Esophagus (tissue), 2 donors: ENCODE results near the gene ZC2HC1C. TPM values are rescaled to one million over a fixed set of nuclear protein-coding genes. Genes with fewer than 3 reads are reported as not detected.

Source experiments
- H3K27ac ChIP-seq, 2 donors: one replicate each; pipeline ENCODE4 v1.5.1; 2013; ENCODE audit warnings: low read depth in 2 of 2, mild to moderate bottlenecking in 2 of 2, inconsistent platforms in 1 of 2, low read length in 1 of 2, moderate library complexity in 1 of 2
- H3K27me3 ChIP-seq, 2 donors: one replicate each; pipeline ENCODE4 v1.6.1; 2013; ENCODE audit warnings: low read length in 2 of 2, control low read depth in 1 of 2, mild to moderate bottlenecking in 1 of 2; ENCODE audit not compliant: insufficient read depth in 2 of 2, control insufficient read depth in 1 of 2
- H3K36me3 ChIP-seq, 2 donors: one replicate each; pipeline ENCODE4 v1.6.1; 2013; ENCODE audit warnings: low read length in 1 of 2; ENCODE audit not compliant: control insufficient read depth in 2 of 2, insufficient read depth in 2 of 2
- H3K4me1 ChIP-seq, 2 donors: one replicate each; pipeline ENCODE4 v1.6.1; 2013; ENCODE audit warnings: low read length in 1 of 2; ENCODE audit not compliant: control insufficient read depth in 2 of 2, insufficient read depth in 2 of 2
- H3K4me3 ChIP-seq, 2 donors: one replicate each; pipeline ENCODE4 v1.5.1; 2013; ENCODE audit warnings: low read length in 2 of 2, mild to moderate bottlenecking in 2 of 2, low read depth in 1 of 2, moderate library complexity in 1 of 2
- H3K9me3 ChIP-seq, 2 donors: one replicate each; pipeline ENCODE4 v1.6.1; 2013; ENCODE audit warnings: mild to moderate bottlenecking in 2 of 2, low read depth in 1 of 2, low read length in 1 of 2, moderate library complexity in 1 of 2; ENCODE audit not compliant: control insufficient read depth in 2 of 2, insufficient read depth in 1 of 2
- WGBS, 2 donors: extraction: QIAGEN DNeasy Blood & Tissue Kit; methylation state at CpG; one replicate each; pipeline ENCODE4 v1.1.7; 2013; 5-methylcytosine and 5-hydroxymethylcytosine counted together
- polyA plus RNA-seq, 2 donors: library from polyadenylated mRNA; stranded (reverse); fragments of 200-250 nt; gene quantifications; one replicate each; pipeline ENCODE4 v1.2.3, GENCODE V29; 2013
- donor health status: healthy with polysubstance abuse.
- donor health status: Bipolar disorder and iron deficiency.

ZC2HC1C gene
- polyA plus RNA-seq, 2 donors: 0.88 to 3.3 TPM

GRCh38 chr14:75083271-75083670 is 13.8 kb downstream of the ZC2HC1C start:
- Histone ChIP-seq H3K27ac (no peak overlapping the region), H3K27me3 (no peaks in the 10 kb centered on the region), H3K36me3 (peaks cover 9 to 13% of the 10 kb centered on the region in 2 donors), H3K9me3 (no peaks in the 10 kb centered on the region), H3K4me1 (no peaks in the 10 kb centered on the region), H3K4me3 (no peak overlapping the region)
- WGBS, 2 donors: 52 to 83% methylated on average over 1 of the region's 1 CpG

- WGBS, 2 donors: 39 to 40% methylated on average over 5 of the region's 5 CpGs
- peaks cover 10 to 13% of the 10 kb centered on the region in 2 donors for H3K36me3 ChIP-seq
Observed at GRCh38 chr14:75084513-75084912, 15.1 kb downstream of the ZC2HC1C start.

GRCh38 chr14:75088153-75088552 is 18.7 kb downstream of the ZC2HC1C start:
- WGBS, 2 donors: 77 to 78% methylated on average over 2 of the region's 2 CpGs
- Histone ChIP-seq H3K27me3 (no peaks in the 10 kb centered on the region), H3K27ac (no peak overlapping the region), H3K4me3 (no peak overlapping the region), H3K4me1 (no peaks in the 10 kb centered on the region), H3K36me3 (peaks cover 10 to 15% of the 10 kb centered on the region in 2 donors), H3K9me3 (no peaks in the 10 kb centered on the region)

More at GRCh38 chr14:75084513-75084912, 15.1 kb downstream of the ZC2HC1C start:
- Histone ChIP-seq H3K4me3 (no peak overlapping the region), H3K27ac (no peak overlapping the region), H3K27me3 (no peaks in the 10 kb centered on the region), H3K9me3 (no peaks in the 10 kb centered on the region), H3K4me1 (no peaks in the 10 kb centered on the region)

GRCh38 chr14:75088566-75089373 is 19.3 kb downstream of the ZC2HC1C start:
- H3K4me3 ChIP-seq: no peak overlapping the region
- H3K27ac ChIP-seq: no peak overlapping the region
- 64 to 66% methylated on average over 7 of the region's 7 CpGs for WGBS, 2 donors
- H3K36me3 ChIP-seq: peaks cover 10 to 14% of the 10 kb centered on the region in 2 donors
- H3K9me3 ChIP-seq: no peaks in the 10 kb centered on the region
- H3K27me3 ChIP-seq: no peaks in the 10 kb centered on the region
- no peaks in the 10 kb centered on the region for H3K4me1 ChIP-seq

GRCh38 chr14:75090353-75090752 is 20.9 kb downstream of the ZC2HC1C start:
- no peaks in the 10 kb centered on the region for H3K9me3 ChIP-seq
- no peaks in the 10 kb centered on the region for H3K4me1 ChIP-seq
- no peaks in the 10 kb centered on the region for H3K27me3 ChIP-seq
- WGBS, 2 donors: 89 to 91% methylated on average over 3 of the region's 3 CpGs
- no peak overlapping the region for H3K4me3 ChIP-seq
- peaks cover 3 to 8% of the 10 kb centered on the region in 2 donors for H3K36me3 ChIP-seq
- no peak overlapping the region for H3K27ac ChIP-seq

GRCh38 chr14:75091251-75091650 is 21.8 kb downstream of the ZC2HC1C start:
- H3K9me3 ChIP-seq: no peaks in the 10 kb centered on the region
- no peaks in the 10 kb centered on the region for H3K4me1 ChIP-seq
- no peaks in the 10 kb centered on the region for H3K27me3 ChIP-seq
- 90 to 92% methylated on average over 8 of the region's 8 CpGs for WGBS, 2 donors
- peaks cover 5% of the 10 kb centered on the region in 2 donors for H3K36me3 ChIP-seq
- H3K27ac ChIP-seq: no peak overlapping the region
- no peak overlapping the region for H3K4me3 ChIP-seq

- peaks cover 6 to 8% of the 10 kb centered on the region in 2 donors for H3K36me3 ChIP-seq
- 87 to 92% methylated on average over 2 of the region's 2 CpGs for WGBS, 2 donors
Observed at GRCh38 chr14:75092698-75093097, 23.3 kb downstream of the ZC2HC1C start.

GRCh38 chr14:75094896-75095295 is 25.5 kb downstream of the ZC2HC1C start:
- Histone ChIP-seq H3K27ac (no peak overlapping the region), H3K4me3 (no peak overlapping the region), H3K4me1 (no peaks in the 10 kb centered on the region), H3K27me3 (no peaks in the 10 kb centered on the region), H3K36me3 (peaks cover 5 to 8% of the 10 kb centered on the region in 2 donors), H3K9me3 (no peaks in the 10 kb centered on the region)
- 86 to 94% methylated on average over 3 of the region's 3 CpGs for WGBS, 2 donors

More at GRCh38 chr14:75092698-75093097, 23.3 kb downstream of the ZC2HC1C start:
- Histone ChIP-seq H3K4me3 (no peak overlapping the region), H3K27ac (no peak overlapping the region), H3K4me1 (no peaks in the 10 kb centered on the region), H3K9me3 (no peaks in the 10 kb centered on the region), H3K27me3 (no peaks in the 10 kb centered on the region)

GRCh38 chr14:75095690-75096089 is 26.2 kb downstream of the ZC2HC1C start:
- WGBS, 2 donors: 89 to 97% methylated on average over 4 of the region's 4 CpGs
- no peak overlapping the region for H3K27ac ChIP-seq

GRCh38 chr14:75096959-75097358 is 27.5 kb downstream of the ZC2HC1C start:
- Histone ChIP-seq H3K36me3 (peaks cover 5 to 9% of the 10 kb centered on the region in 2 donors), H3K9me3 (no peaks in the 10 kb centered on the region), H3K27ac (no peak overlapping the region), H3K4me1 (no peaks in the 10 kb centered on the region), H3K27me3 (no peaks in the 10 kb centered on the region), H3K4me3 (no peak overlapping the region)
- WGBS, 2 donors: 92 to 94% methylated on average over 6 of the region's 6 CpGs

More at GRCh38 chr14:75095690-75096089, 26.2 kb downstream of the ZC2HC1C start:
- Histone ChIP-seq H3K4me3 (no peak overlapping the region), H3K9me3 (no peaks in the 10 kb centered on the region), H3K36me3 (peaks cover 5 to 8% of the 10 kb centered on the region in 2 donors), H3K4me1 (no peaks in the 10 kb centered on the region), H3K27me3 (no peaks in the 10 kb centered on the region)
